GM04503 (cell line): ENCODE data around the gene TRAPPC12.
A peak's percentile ranks its signal among the peaks of the same experiment; 100 is the strongest.

Experiments used
- DNase-seq: peaks from one replicate; pipeline ENCODE4 v3.0.0-alpha.2; 2012; ENCODE audit warnings: low read depth

Gene TRAPPC12

DNA sequence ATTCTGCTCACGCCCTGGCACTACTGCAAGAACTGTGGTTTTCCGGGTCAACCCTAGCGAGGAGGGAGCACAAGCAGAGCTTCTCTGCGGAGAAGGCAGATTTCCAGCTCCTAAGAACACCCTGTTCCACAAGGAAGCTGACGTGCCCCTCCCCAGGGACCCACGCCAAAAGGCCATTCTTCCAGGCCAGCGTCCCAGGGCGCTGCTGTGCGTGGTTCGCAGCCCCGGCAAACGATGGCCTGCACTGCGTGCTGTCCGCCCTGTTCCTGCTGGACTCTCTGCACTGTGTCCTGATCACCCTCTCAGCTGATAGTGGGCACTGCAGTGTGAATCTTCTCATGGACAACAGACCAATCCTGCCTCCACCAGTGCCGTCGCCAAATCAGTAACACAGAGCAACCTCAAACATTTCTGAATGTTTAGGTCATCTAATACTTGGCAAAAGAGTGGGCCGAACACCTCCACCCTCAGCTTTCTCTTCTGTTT, 90.7 kb downstream of the TRAPPC12 start:
- peak; percentile 56 for DNase-seq

DNA sequence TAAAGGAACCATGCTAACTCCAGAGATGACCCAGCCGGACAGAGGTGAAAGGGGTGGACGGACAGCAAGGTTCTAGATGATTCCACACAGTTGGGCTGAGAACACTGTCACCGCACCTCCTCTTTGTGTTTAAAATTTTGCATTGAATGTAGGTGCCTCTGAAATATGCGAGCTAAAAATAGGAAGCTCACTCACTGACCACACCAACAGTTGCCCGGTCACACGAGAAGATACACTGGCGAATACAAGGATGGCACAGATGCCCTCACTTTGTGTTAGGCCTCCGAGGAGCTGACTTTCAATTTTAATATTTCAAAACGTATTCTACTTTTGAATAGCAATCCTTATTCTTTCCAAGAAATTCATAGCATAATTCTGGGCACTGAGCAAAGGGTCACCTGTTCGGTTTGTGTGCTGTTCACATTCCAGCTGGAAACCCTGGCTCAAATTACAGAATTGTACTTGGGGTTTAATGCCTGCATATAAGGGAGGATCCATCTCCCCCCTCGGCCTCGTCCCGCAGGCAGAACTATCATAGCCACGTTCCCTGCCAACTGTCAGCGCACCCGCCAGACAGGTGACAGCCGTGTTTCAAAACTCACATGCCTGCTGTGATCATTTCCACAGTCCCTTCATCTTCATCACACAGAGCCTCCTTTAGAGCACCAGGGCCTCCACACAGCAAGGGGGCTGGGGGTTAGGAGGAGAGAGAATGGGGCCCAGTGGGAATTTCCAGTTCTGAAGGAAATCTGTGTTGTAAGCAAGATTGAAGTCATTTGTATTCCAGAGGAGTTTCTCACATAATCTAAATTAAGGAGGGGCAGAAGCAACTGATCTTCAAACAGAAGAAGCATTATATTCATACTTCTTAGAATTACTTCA, 91.6 kb downstream of the TRAPPC12 start:
- DNase-seq: no peak

- DNase-seq: no peak
Measured at GRCh38 chr2:3472296-3472695, 92.8 kb downstream of the TRAPPC12 start.

GRCh38 chr2:3472966-3473365, 93.5 kb downstream of the TRAPPC12 start:
- DNase-seq: no peak

GRCh38 chr2:3475771-3476170, 96.3 kb downstream of the TRAPPC12 start:
- DNase-seq: no peak

- no peak for DNase-seq
Measured at GRCh38 chr2:3476321-3476984, 97.0 kb downstream of the TRAPPC12 start.

- no peak for DNase-seq
Measured at GRCh38 chr2:3476985-3477327, 97.5 kb downstream of the TRAPPC12 start.

DNA sequence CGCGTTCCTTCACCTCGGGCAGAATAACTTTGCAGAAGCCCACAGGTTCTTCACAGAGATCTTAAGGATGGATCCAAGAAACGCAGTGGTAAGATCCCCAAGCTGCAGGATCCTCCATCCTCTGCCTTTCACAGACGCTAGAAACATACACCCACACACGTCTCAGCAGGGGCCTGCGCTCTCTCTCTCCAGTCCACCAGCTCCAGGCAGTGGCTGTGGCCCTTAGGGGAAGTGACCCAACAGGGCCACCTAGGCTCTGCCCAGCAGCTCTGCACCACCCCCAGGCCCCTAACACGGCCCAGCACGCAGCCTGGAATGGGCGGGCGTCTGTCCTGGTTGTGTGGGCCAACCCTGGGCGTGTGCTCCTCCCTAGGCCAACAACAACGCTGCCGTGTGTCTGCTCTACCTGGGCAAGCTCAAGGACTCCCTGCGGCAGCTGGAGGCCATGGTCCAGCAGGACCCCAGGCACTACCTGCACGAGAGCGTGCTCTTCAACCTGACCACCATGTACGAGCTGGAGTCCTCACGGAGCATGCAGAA, 99.4 kb downstream of the TRAPPC12 start:
- DNase-seq: no peak

DNA sequence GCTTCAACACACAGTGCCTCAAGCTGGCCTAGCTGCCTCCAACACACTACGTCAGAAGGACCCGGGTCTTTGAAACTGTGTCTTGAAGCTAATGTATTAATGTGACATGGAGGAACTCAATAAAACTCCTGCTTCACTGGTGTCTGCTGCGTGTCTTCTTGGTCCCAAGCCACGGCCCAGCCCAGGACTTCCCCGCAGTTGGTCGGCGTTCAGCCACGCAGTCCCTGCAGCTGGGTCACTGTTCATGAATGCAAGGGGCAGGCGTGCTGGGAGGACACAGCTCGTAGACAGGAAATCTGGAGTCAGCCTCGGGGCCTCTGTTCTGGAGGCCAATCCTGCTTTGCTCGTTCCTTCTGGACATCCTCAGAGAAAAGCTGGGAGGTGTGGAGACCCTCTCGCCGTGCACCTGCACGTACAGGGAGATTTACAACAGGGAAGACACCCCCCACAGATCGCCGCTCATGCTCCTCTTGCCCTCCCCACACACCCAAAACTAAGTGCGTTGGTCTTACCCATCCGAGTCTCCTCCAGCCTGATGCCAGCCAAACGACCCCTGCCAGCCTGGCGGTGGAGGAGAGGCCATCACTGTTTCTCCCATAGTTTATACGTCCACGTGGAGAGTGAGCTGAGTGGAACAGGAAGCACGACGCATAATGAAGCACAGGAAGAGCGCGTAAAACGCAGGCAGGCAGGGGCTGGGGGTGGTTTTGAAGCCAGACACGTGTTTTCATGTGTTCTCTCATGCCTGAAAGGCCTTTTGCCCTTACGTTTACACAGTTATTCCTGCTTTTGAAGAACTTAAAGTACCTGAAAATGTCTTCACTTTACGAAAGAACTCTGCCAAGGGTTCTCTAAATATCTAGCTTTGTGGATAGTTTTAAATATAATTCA, 100.2 kb downstream of the TRAPPC12 start:
- no peak for DNase-seq

GRCh38 chr2:3480352-3481010, 101.0 kb downstream of the TRAPPC12 start:
- DNase-seq: no peak

- no peak for DNase-seq
Measured at GRCh38 chr2:3481011-3481400, 101.5 kb downstream of the TRAPPC12 start.

GRCh38 chr2:3481736-3482362, 102.4 kb downstream of the TRAPPC12 start:
- DNase-seq: no peak

- no peak for DNase-seq
Measured at GRCh38 chr2:3482363-3482821, 102.9 kb downstream of the TRAPPC12 start.

- no peak for DNase-seq
Measured at GRCh38 chr2:3483227-3483985, 103.9 kb downstream of the TRAPPC12 start.

DNA sequence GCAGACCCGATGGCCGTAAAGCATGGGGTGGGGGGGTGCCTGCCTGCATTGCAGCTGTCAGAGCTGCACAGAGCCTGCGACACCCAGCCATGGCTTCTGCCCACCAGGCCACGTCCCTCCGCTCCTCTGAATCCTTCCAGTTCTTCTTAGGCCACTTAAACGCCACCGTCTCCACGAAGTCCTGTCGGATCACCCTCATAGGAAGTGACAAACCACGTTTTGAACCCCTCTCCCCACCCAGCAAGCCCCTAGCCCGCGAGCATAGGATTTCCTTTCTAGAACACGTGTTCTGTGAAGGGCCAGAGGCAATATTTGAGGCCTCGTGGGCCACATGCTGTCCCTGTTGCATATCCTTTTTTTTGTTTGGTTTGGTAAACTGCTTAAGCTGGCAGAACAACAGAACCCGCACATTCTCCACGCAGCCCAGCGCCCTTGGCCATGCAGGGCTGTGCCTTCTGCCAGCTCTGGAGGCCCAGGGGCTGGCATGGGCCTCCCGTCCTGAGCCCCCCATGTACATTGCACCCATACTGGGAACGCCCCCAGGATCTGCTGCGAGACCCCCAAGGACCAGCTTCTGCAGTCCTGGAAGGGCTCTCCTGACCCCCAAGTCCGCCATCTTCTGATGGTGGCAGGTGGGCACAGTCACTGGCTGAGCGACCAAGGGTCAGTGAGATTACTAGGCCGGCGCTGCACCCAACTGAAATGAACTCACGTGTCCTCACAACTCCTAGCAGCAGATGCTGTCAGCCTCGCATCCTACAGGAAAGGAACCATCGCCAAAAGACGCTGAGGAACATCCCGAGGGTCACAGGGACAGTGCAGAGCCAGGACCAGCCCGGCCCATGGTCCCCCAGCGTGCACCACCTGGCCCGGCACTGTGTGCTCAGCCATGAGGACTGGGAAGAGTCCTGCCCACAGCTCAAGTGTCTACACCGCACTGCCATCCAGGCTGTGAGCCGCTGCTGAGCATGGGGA, 104.8 kb downstream of the TRAPPC12 start:
- no peak for DNase-seq

- DNase-seq: no peak
Measured at GRCh38 chr2:3485166-3485565, 105.7 kb downstream of the TRAPPC12 start.

GRCh38 chr2:3486047-3487027, 106.8 kb downstream of the TRAPPC12 start:
- DNase-seq: no peak

- DNase-seq: no peak
Measured at GRCh38 chr2:3487028-3487425, 107.5 kb downstream of the TRAPPC12 start.
